ENCODE measurements around the gene ATP6V0D1. TPM values are rescaled to one million over a fixed set of nuclear protein-coding genes. Genes with fewer than 3 reads are reported as not detected.
A peak's percentile ranks its signal among the peaks of the same experiment; 100 is the strongest.

Gene ATP6V0D1
- total RNA-seq, 1 experiment from 2014 or later, result 66.9 TPM

GRCh38 chr16:67407176-67407787, 73.7 kb downstream of the ATP6V0D1 start:
- no peak for DNase-seq (ENCODE audit: low read depth)

GRCh38 chr16:67406111-67406971, 74.6 kb downstream of the ATP6V0D1 start:
- peak; percentile 74 for DNase-seq (ENCODE audit: low read depth)

- DNase-seq (ENCODE audit: low read depth), result no peak
Measured at GRCh38 chr16:67405336-67405735, 75.6 kb downstream of the ATP6V0D1 start.

- DNase-seq (ENCODE audit: low read depth), result no peak
Measured at GRCh38 chr16:67404740-67405226, 76.2 kb downstream of the ATP6V0D1 start.

GRCh38 chr16:67403976-67404555, 76.9 kb downstream of the ATP6V0D1 start:
- DNase-seq (ENCODE audit: low read depth), result no peak

GRCh38 chr16:67400901-67401300, 80.1 kb downstream of the ATP6V0D1 start:
- no peak for DNase-seq (ENCODE audit: low read depth)

GRCh38 chr16:67399749-67400704, 80.9 kb downstream of the ATP6V0D1 start:
- DNase-seq (ENCODE audit: low read depth), result no peak

- DNase-seq (ENCODE audit: low read depth), result peak; percentile 51
Measured at GRCh38 chr16:67399218-67399733, 81.7 kb downstream of the ATP6V0D1 start.

GRCh38 chr16:67398546-67399217, 82.3 kb downstream of the ATP6V0D1 start:
- no peak for DNase-seq (ENCODE audit: low read depth)

- DNase-seq (ENCODE audit: low read depth), result no peak
Measured at GRCh38 chr16:67397812-67398545, 83.0 kb downstream of the ATP6V0D1 start.

- no peak for DNase-seq (ENCODE audit: low read depth)
Measured at GRCh38 chr16:67397036-67397801, 83.7 kb downstream of the ATP6V0D1 start.

- DNase-seq (ENCODE audit: low read depth), result peak; percentile 86
Measured at GRCh38 chr16:67396159-67397035, 84.6 kb downstream of the ATP6V0D1 start.

GRCh38 chr16:67395458-67396158, 85.3 kb downstream of the ATP6V0D1 start:
- peak; percentile 45 for DNase-seq (ENCODE audit: low read depth)

GRCh38 chr16:67395105-67395457, 85.9 kb downstream of the ATP6V0D1 start:
- no peak for DNase-seq (ENCODE audit: low read depth)

- no peak for DNase-seq (ENCODE audit: low read depth)
Measured at GRCh38 chr16:67394155-67395104, 86.5 kb downstream of the ATP6V0D1 start.

- no peak for DNase-seq (ENCODE audit: low read depth)
Measured at GRCh38 chr16:67393788-67394154, 87.2 kb downstream of the ATP6V0D1 start.

Measured in Daoy (cell line).